ENCODE results near the gene PIEZO2. TPM values are rescaled to one million over a fixed set of nuclear protein-coding genes. Genes with fewer than 3 reads are reported as not detected.

Gene PIEZO2
- total and polyA plus RNA-seq, 2 of the 8 experiments (the other 6 are each of a cell fraction or from before 2014, with no cell fraction given) = 4.7 to 16.5 TPM

- TF ChIP-seq SIRT6 (IDR thresholded peaks at IDR 0.05; ENCODE audit: low read length) (no peak), KDM4A (IDR thresholded peaks at IDR 0.05; ENCODE audit: low read depth, low read length, severe bottlenecking) (no peak), EP300 (IDR thresholded peaks at IDR 0.05; ENCODE audit: borderline replicate concordance in 1 of 2, low read depth in 2 of 2, low read length in 2 of 2) (no peak), FOSL1 (IDR thresholded peaks at IDR 0.05; ENCODE audit: insufficient read depth, low read depth, low read length) (no peak), SP1 (IDR thresholded peaks at IDR 0.05; ENCODE audit: low read depth, low read length) (no peak), TAF7 (optimal IDR thresholded peaks at IDR 0.05; ENCODE audit: borderline replicate concordance, low read depth, low read length) (no peak), CTBP2 (IDR thresholded peaks at IDR 0.05; ENCODE audit: borderline replicate concordance, insufficient read depth, insufficient read length, low read length) (no peak)
Observed at GRCh38 chr18:10842861-10843260, 306.5 kb downstream of the PIEZO2 start (continued).
